Colonic mucosa (tissue), 4 donors: ENCODE measurements around the gene GSDME. TPM values are rescaled to one million over a fixed set of nuclear protein-coding genes. Genes with fewer than 3 reads are reported as not detected.

Source experiments
- DNase-seq: peaks from one replicate; pipeline ENCODE4 v3.0.0-alpha.2; 2020
- H3K27ac ChIP-seq: fragments of 200-600 bp; one replicate; pipeline ENCODE4 v1.8.0; 2021
- H3K27me3 ChIP-seq: fragments of 200-600 bp; one replicate; pipeline ENCODE4 v1.8.0; 2021
- H3K36me3 ChIP-seq: fragments of 200-600 bp; one replicate; pipeline ENCODE4 v1.8.0; 2021
- H3K4me1 ChIP-seq: fragments of 200-600 bp; one replicate; pipeline ENCODE4 v1.8.0; 2021; ENCODE audit warnings: mild to moderate bottlenecking
- H3K4me3 ChIP-seq: fragments of 200-600 bp; one replicate; pipeline ENCODE4 v1.8.0; 2021
- H3K9ac ChIP-seq, 2 donors: one replicate each; pipeline ENCODE4 v1.7.0; 2013; ENCODE audit warnings: control low read depth in 2 of 2, low read depth in 2 of 2, low read length in 2 of 2
- H3K9me3 ChIP-seq: fragments of 200-600 bp; one replicate; pipeline ENCODE4 v1.8.0; 2021
- intact Hi-C: fragments of 100-400 bp; cut with DNase I; formaldehyde crosslinking; loops from one replicate; pipeline ENCODE4 v1.14.1; 2022
- total RNA-seq, 2 donors: library from RNA; stranded (reverse); fragmentation: NEBNext Ultra II Directional in 1 of 2; extraction: Animal tissue kit (Norgen Biotek cat#: 25700) in 1 of 2; gene quantifications; one replicate each; pipeline ENCODE4 v1.2.1, GENCODE V29; 2021
- TF ChIP-seq, protein P1 (sequence below): fragments of 200-600 bp; IDR thresholded peaks from one replicate; pipeline ENCODE4 v1.8.0; 2022; ENCODE audit warnings: antibody characterized with exemption, mild to moderate bottlenecking
- donor health status: healthy.
- donor health status: DM: no; HTN: no; CAD: no.
- donor health status: DM: no; HTN: no; CAD: no.

Gene GSDME
- total RNA-seq, 2 donors from 2014 or later: 0.62 to 1.0 TPM

DNA sequence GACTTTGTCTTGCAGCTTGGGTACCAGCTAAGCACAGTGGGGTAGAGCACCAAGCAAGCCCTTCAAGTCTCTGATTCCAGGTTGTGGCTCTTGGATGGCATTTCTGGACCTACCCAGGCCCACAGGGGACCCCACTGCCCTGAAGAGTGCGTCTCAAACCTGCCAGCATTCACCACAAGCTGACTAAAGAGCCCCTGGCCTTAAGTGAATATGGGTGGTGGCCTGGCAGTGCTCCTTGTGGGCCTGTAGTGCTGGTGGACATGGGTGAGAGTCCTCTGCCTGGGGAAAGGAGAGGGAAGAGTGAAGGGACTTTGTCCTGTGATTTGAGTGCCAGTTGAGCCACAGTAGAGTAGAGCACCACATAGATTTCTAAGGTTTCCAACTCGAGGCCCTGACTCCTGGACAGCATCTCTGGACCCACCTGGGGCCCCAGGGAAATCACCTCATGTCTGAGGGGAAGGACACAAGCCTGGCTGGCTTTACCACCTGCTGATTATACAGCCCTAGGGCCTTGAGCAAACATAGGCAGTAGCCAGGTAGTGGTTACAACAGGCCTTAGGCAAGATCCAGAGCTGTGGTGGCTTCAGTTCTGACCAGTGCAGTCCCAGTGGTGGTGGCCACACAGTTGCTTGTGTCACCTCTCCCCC, 23.7 kb downstream of the GSDME start:
- no peaks in the 10 kb centered on the region for H3K36me3 ChIP-seq
- no peak for DNase-seq

DNA sequence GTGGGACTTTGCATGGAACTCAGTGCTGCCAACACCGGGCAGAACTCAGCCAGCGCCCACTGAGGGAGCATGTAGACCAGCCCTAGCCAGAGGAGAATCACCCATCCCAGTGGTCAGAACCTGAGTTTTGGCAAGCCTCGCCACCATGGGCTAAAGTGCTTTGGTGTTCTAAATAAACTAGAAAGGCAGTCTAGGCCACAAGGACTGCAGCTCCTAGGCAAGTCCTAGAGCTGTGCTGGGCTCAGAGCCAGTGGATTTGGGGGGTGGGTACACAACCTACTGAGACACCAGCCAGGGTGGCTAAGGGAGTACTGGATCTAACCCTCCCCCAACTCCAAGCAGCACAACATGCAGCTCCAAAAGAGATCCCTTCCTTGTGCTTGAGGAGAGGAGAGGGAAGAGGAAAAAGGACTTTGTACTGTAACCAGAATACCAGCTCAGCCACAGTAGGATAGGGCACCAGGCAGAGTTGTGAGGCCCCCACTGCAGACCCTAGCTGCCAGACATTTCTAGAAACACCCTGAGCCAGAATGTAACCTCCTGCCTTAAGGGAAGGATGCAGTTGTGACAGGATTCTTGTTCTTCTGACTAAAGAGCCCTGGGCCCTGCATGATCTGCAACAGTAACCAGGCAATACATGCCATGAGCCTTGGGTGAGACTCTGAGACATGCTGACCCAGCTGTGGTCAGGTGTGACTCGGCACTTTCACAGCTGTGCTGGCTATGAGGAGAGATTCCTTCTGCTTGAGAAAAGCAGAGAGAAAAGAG, 24.4 kb downstream of the GSDME start:
- Histone ChIP-seq H3K4me3 (no peak overlapping the region), H3K4me1 (no peaks in the 10 kb centered on the region), H3K9me3 (no peaks in the 10 kb centered on the region), H3K27ac (no peak overlapping the region), H3K36me3 (no peaks in the 10 kb centered on the region), H3K27me3 (no peaks in the 10 kb centered on the region), H3K9ac (no peak overlapping the region)
- TF ChIP-seq, protein P1, sequence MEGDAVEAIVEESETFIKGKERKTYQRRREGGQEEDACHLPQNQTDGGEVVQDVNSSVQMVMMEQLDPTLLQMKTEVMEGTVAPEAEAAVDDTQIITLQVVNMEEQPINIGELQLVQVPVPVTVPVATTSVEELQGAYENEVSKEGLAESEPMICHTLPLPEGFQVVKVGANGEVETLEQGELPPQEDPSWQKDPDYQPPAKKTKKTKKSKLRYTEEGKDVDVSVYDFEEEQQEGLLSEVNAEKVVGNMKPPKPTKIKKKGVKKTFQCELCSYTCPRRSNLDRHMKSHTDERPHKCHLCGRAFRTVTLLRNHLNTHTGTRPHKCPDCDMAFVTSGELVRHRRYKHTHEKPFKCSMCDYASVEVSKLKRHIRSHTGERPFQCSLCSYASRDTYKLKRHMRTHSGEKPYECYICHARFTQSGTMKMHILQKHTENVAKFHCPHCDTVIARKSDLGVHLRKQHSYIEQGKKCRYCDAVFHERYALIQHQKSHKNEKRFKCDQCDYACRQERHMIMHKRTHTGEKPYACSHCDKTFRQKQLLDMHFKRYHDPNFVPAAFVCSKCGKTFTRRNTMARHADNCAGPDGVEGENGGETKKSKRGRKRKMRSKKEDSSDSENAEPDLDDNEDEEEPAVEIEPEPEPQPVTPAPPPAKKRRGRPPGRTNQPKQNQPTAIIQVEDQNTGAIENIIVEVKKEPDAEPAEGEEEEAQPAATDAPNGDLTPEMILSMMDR: no peak
- intact Hi-C loops: no loop called here
- DNase-seq: no peak

More for the DNA sequence above, 23.7 kb downstream of the GSDME start:
- intact Hi-C loops: no loop called here
- no peaks in the 10 kb centered on the region for H3K9me3 ChIP-seq
- H3K27ac ChIP-seq: no peak overlapping the region
- H3K27me3 ChIP-seq: no peaks in the 10 kb centered on the region
- no peak overlapping the region for H3K9ac ChIP-seq
- TF ChIP-seq, protein P1: no peak
- no peak overlapping the region for H3K4me3 ChIP-seq
- H3K4me1 ChIP-seq: no peaks in the 10 kb centered on the region

DNA sequence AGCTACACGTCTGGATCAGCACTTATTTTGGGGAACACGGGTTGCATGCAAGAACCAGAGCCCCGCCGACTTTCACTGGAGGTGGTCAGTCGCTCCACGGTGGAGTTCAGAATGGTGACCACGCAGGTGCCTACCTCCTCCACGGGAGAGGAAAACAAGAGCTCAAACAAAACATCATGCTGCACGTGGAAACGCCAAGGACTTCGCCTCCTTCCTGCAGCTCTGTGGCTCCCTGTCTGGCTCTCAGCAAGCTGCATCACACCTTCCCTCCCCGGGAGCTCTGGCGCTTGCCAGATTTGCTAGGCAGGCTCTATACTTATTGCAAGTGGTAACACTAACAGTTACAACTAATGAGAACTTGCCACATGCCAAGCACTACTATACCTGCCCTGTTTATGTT, 26.0 kb downstream of the GSDME start:
- Histone ChIP-seq H3K27ac (no peak overlapping the region), H3K4me3 (no peak overlapping the region), H3K36me3 (no peaks in the 10 kb centered on the region), H3K9me3 (no peaks in the 10 kb centered on the region), H3K4me1 (no peaks in the 10 kb centered on the region), H3K27me3 (no peaks in the 10 kb centered on the region), H3K9ac (no peak overlapping the region)
- TF ChIP-seq, protein P1: no peak
- intact Hi-C loops: no loop called here
- no peak for DNase-seq

DNA sequence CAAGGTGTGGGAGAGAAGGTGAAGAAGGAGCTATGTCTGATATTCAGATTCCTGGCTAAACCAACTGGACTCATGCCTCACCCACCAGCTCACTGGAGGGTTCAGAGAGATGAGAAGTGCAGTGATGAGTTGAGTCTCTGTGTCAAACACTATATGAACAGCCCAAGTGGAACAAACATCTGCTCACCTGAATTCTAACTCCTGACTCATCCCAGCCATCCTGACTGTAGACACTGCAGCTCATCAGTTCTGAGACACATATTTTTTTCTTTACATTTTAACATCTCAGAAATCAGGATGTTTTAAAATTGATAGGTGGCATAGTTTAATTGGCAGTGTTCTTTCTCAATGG, 27.3 kb downstream of the GSDME start:
- H3K9me3 ChIP-seq: no peaks in the 10 kb centered on the region
- H3K4me1 ChIP-seq: no peaks in the 10 kb centered on the region
- no peaks in the 10 kb centered on the region for H3K36me3 ChIP-seq
- no peak for DNase-seq
- no peak overlapping the region for H3K9ac ChIP-seq
- intact Hi-C loops: no loop called here
- no peak overlapping the region for H3K4me3 ChIP-seq
- no peaks in the 10 kb centered on the region for H3K27me3 ChIP-seq
- H3K27ac ChIP-seq: no peak overlapping the region
- TF ChIP-seq, protein P1: no peak

DNA sequence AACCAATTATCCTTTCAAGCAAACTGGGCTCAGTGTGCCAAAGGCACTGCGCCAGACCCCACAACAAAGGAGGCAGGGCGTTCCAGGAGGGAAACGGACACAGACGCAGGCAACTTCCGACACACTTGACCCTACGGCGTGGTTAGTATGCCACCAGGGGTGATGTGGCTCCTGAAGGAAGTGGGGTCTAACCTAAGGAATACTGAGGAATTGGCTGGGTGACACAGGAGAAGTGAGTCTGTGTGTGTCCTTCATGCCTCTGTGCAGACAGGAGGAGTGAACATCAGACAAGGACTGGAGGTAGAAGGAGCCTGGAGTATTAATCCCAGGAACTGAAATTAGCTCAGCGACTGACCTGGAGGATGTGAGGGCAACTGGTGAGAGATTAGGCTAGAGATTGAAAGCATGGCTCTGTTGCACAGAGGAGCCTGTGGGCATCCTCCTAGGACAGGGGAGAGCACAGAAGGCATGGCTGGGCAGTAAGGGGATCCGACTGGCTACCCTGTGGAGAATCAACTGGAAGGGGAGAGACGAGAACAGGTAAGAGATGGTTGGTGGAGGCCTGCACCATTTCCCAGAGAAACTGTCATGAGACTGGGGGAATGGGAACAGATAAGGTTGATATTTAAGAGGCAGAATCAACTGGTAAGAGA, 27.8 kb downstream of the GSDME start:
- H3K4me1 ChIP-seq: no peaks in the 10 kb centered on the region

More for the DNA sequence above, 27.8 kb downstream of the GSDME start:
- no peak for DNase-seq
- Histone ChIP-seq H3K27ac (no peak overlapping the region), H3K9ac (no peak overlapping the region), H3K36me3 (no peaks in the 10 kb centered on the region), H3K4me3 (no peak overlapping the region), H3K27me3 (no peaks in the 10 kb centered on the region), H3K9me3 (no peaks in the 10 kb centered on the region)
- intact Hi-C loops: no loop called here
- TF ChIP-seq, protein P1: no peak
